Progenitor cell of endocrine pancreas (in vitro differentiated cells): ENCODE data around the gene ZCWPW1. TPM values are rescaled to one million over a fixed set of nuclear protein-coding genes. Genes with fewer than 3 reads are reported as not detected.
"Not testable (repeated sequence)": the region's sequence is repeated elsewhere in the genome, so short reads cannot be mapped to it uniquely, and the experiment has no call there.

Source experiments
- DNase-seq: peaks from one replicate; pipeline ENCODE4 v3.0.0; 2021; ENCODE audit warnings: low spot score; ENCODE audit not compliant: unreplicated experiment
- H3K27ac Mint-ChIP-seq: 2 replicates; pipeline ENCODE4 v1.8.0; 2021; ENCODE audit warnings: mild to moderate bottlenecking, moderate library complexity, mixed read lengths
- H3K27me3 Mint-ChIP-seq: 2 replicates; pipeline ENCODE4 v1.8.0; 2021; ENCODE audit warnings: mixed read lengths
- H3K36me3 Mint-ChIP-seq: 2 replicates; pipeline ENCODE4 v1.8.0; 2022; ENCODE audit warnings: mixed read lengths; ENCODE audit not compliant: insufficient read depth
- H3K4me1 Mint-ChIP-seq: 2 replicates; pipeline ENCODE4 v1.8.0; 2021; ENCODE audit warnings: low read depth, mixed read lengths
- H3K4me3 Mint-ChIP-seq: 2 replicates; pipeline ENCODE4 v1.8.0; 2021; ENCODE audit warnings: low read depth, mild to moderate bottlenecking, moderate library complexity, mixed read lengths
- H3K9me3 Mint-ChIP-seq: 2 replicates; pipeline ENCODE4 v1.8.0; 2021; ENCODE audit warnings: low read depth, mixed read lengths
- total RNA-seq: library from RNA; stranded (reverse); gene quantifications from 2 replicates; pipeline ENCODE4 v1.2.1, GENCODE V29; 2021
- TF ChIP-seq, protein P1 (sequence below): fragments of 200-600 bp; sonication (generic); IDR thresholded peaks from one replicate; pipeline ENCODE4 v1.5.0; 2021; ENCODE audit warnings: antibody characterized with exemption, mild to moderate bottlenecking; ENCODE audit not compliant: unreplicated experiment

ZCWPW1 gene
- total RNA-seq, 1 donor from 2014 or later = 3.8 TPM

DNA sequence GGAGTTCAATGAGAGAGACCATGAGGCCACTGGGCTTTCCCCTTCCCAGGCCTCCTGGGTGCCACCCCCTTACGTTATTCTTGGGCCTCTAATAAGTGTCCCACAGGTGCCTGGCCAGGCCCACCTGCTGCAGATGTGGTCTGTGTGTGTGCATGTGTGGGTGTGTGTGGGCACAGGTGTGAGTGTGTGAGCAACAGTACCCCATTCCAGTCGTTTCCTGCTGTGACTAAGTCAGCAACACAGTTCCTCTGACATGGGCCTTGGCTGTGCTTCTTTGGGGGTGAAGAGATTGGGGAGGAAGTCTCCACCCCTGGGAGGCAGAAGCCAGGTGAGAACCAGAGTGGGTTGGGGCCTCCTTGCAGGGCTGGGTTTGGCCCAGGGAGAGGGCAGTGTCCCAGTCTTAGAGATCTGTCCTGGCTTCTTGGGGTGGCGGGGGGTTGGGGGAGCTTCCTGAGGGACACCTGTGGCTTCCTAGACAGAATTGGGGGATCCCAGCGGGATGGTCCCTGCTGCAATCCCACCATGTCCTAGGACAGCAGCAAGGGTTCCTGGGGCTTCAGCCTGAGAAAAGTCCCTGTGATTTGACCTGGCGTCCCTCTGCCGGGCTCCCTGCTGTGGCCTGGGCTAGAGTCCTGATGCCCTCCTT, 74.7 kb downstream of the ZCWPW1 start:
- TF ChIP-seq, protein P1, sequence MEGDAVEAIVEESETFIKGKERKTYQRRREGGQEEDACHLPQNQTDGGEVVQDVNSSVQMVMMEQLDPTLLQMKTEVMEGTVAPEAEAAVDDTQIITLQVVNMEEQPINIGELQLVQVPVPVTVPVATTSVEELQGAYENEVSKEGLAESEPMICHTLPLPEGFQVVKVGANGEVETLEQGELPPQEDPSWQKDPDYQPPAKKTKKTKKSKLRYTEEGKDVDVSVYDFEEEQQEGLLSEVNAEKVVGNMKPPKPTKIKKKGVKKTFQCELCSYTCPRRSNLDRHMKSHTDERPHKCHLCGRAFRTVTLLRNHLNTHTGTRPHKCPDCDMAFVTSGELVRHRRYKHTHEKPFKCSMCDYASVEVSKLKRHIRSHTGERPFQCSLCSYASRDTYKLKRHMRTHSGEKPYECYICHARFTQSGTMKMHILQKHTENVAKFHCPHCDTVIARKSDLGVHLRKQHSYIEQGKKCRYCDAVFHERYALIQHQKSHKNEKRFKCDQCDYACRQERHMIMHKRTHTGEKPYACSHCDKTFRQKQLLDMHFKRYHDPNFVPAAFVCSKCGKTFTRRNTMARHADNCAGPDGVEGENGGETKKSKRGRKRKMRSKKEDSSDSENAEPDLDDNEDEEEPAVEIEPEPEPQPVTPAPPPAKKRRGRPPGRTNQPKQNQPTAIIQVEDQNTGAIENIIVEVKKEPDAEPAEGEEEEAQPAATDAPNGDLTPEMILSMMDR = no peak
- H3K27ac Mint-ChIP-seq = no peak overlapping the region
- DNase-seq = no peak
- no peaks in the 10 kb centered on the region for H3K4me1 Mint-ChIP-seq
- peaks cover 10% of the 10 kb centered on the region for H3K36me3 Mint-ChIP-seq
- H3K9me3 Mint-ChIP-seq = no peaks in the 10 kb centered on the region
- no peak overlapping the region for H3K4me3 Mint-ChIP-seq
- no peaks in the 10 kb centered on the region for H3K27me3 Mint-ChIP-seq

DNA sequence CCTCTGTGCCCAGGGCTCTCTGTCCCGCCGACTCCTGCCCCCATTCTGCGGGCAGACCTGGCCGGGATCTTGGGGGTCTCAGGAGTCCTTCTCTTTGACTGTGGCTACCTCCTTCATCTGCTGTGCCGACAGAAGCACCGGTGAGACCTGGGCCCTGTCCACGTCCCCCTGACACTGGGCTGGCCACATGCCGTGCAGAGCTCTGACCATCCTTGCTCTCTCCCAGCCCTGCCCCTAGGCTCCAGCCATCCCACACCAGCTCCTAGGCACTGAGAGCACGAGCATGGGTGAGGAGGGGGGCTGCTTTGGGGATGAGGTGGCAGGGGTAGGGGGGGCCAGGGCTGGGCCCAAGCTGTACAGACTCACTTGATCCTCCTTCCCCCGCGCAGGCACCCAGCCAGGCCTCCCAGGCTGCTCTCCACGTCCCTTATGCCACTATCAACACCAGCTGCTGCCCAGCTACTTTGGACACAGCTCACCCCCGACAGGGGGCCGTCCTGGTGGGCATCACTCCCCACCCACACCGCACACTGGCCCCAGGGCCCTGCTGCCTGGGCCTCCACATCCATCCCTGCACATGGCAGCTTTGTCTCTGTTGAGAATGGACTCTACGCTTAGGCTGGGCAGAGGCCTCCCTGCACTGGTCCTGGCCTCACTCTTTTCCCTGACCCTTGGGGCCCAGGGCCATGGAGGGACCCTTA, 75.4 kb downstream of the ZCWPW1 start:
- Mint-ChIP-seq H3K4me1 (no peaks in the 10 kb centered on the region), H3K9me3 (no peaks in the 10 kb centered on the region), H3K27me3 (no peaks in the 10 kb centered on the region), H3K27ac (no peak overlapping the region), H3K4me3 (no peak overlapping the region), H3K36me3 (peaks cover 10% of the 10 kb centered on the region)
- TF ChIP-seq, protein P1 = no peak
- no peak for DNase-seq

DNA sequence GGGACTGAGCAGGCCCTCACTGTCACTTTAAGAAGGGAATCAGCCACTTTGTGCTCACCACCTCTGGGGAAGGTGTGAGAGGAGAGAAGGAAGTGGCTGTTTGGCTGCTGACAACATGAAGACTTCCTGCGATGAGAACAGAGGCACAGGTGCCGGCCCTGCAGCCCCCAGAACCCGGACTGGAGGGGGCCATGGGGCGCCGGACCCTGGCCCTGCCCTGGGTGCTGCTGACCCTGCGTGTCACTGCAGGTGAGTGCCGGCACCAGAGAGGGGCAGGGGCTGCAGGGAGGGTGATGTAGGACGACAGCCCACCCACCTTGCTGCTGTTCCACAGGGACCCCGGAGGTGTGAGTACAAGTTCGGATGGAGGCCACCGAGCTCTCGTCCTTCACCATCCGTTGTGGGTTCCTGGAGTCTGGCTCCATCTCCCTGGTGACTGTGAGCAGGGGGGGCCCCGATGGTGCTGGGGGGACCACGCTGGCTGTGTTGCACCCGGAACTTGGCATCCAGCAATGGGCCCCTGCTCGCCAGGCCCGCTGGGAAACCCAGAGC, 76.2 kb downstream of the ZCWPW1 start:
- not testable (repeated sequence) for H3K4me1 Mint-ChIP-seq, H3K27me3 Mint-ChIP-seq, H3K27ac Mint-ChIP-seq, DNase-seq, H3K9me3 Mint-ChIP-seq, H3K4me3 Mint-ChIP-seq
- peaks cover 11% of the 10 kb centered on the region for H3K36me3 Mint-ChIP-seq

DNA sequence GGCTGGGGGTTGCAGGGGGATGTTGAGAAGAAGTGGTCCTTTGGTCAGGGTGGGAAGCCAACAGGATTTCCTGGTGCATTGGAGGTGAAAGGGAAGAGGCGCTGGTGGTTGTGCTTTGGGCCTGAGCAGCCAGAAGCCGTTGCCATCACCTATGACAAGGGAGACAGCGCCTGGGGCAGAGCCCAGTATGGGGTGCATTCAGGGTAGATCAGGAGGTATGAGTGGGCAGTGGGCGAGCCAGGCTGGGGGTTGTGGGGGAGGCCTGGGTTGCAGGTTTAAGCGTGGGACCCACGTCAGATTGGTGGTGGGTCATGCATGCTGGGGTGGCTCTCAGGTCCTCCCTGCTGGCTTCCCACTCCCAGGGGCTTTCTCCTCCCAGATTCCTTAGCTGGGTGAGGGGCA, 76.8 kb downstream of the ZCWPW1 start:
- Mint-ChIP-seq H3K27me3 (no peaks in the 10 kb centered on the region), H3K4me3 (no peak overlapping the region), H3K9me3 (no peaks in the 10 kb centered on the region), H3K27ac (no peak overlapping the region), H3K4me1 (no peaks in the 10 kb centered on the region), H3K36me3 (peaks cover 15% of the 10 kb centered on the region)
- TF ChIP-seq, protein P1 = no peak
- DNase-seq = no peak

Other genes with a start within 250 kb of the ZCWPW1 start
- gene PVRIG, start 208.8 kb downstream of the ZCWPW1 start, total RNA-seq = not detected in 2 replicates
- not detected in 2 replicates for gene SPDYE3, start 121.0 kb downstream of the ZCWPW1 start, total RNA-seq
- 64.6 and 67.9 TPM in 2 replicates for gene PILRB, start 70.6 kb downstream of the ZCWPW1 start, total RNA-seq
- 3.9 and 5.3 TPM in 2 replicates for gene PILRA, start 55.2 kb downstream of the ZCWPW1 start, total RNA-seq
- gene MEPCE, start 1.1 kb upstream of the ZCWPW1 start, total RNA-seq = 34.6 and 35.4 TPM in 2 replicates
- 23.7 and 29.8 TPM in 2 replicates for gene PPP1R35, start 7.8 kb upstream of the ZCWPW1 start, total RNA-seq
- gene SPACDR, start 35.6 kb upstream of the ZCWPW1 start, total RNA-seq = 0.67 and 1.7 TPM in 2 replicates
- 27.9 and 32.2 TPM in 2 replicates for gene TSC22D4, start 50.5 kb upstream of the ZCWPW1 start, total RNA-seq
- gene NYAP1, start 55.2 kb upstream of the ZCWPW1 start, total RNA-seq = 4.6 and 4.9 TPM in 2 replicates
- gene AGFG2, start 110.5 kb upstream of the ZCWPW1 start, total RNA-seq = 9.8 and 10.3 TPM in 2 replicates
- 7.7 and 8.1 TPM in 2 replicates for gene SAP25, start 145.2 kb upstream of the ZCWPW1 start, total RNA-seq
- 76.6 and 82.7 TPM in 2 replicates for gene LRCH4, start 157.4 kb upstream of the ZCWPW1 start, total RNA-seq
- gene FBXO24, start 157.6 kb upstream of the ZCWPW1 start, total RNA-seq = 0.41 and 1.2 TPM in 2 replicates
- gene PCOLCE, start 173.7 kb upstream of the ZCWPW1 start, total RNA-seq = 16.1 and 20.3 TPM in 2 replicates
- gene MOSPD3, start 183.8 kb upstream of the ZCWPW1 start, total RNA-seq = 27.1 and 27.9 TPM in 2 replicates
- gene TFR2, start 212.8 kb upstream of the ZCWPW1 start, total RNA-seq = 0.62 and 0.93 TPM in 2 replicates
- gene ACTL6B, start 227.7 kb upstream of the ZCWPW1 start, total RNA-seq = 4.1 and 4.2 TPM in 2 replicates
- 160 and 167 TPM in 2 replicates for gene GNB2, start 245.0 kb upstream of the ZCWPW1 start, total RNA-seq